A549 (cell line): ENCODE data around the gene MVB12B. TPM values are rescaled to one million over a fixed set of nuclear protein-coding genes. Genes with fewer than 3 reads are reported as not detected.

Experiments
- ATAC-seq, 2 experiments: fragments of 200-7000 bp in 1 of 2; fragments of >200 bp in 1 of 2; cut with Nextera tagmentation in 1 of 2; cut with Tn5 transposase in 1 of 2; 3 replicates each; pipeline versions ENCODE4 v1.8.0 to v1.9.1; 2018 to 2020; ENCODE audit warnings: mild to moderate bottlenecking in 1 of 2, moderate library complexity in 1 of 2
- CTCF ChIA-PET: fragments of 300-600 bp; sonication (Branson Sonifier 250); formaldehyde crosslinking; extraction: SDS; loops from one replicate; lab custom pipeline; 2021; ENCODE audit warnings: antibody characterized with exemption, inconsistent platforms; lab: Yijun Ruan, JAX
- POLR2A ChIA-PET: fragments of 350-600 bp; formaldehyde crosslinking; extraction: SDS; loops from one replicate; lab custom pipeline; 2021; ENCODE audit warnings: antibody characterized with exemption, inconsistent platforms; lab: Yijun Ruan, JAX
- DNase-seq, 2 experiments: peaks; one replicate each; pipeline versions ENCODE4 v3.0.0 to v3.0.0-alpha.2; 2011 to 2016; ENCODE audit warnings: low read depth in 1 of 2, low spot score in 1 of 2
- FAIRE-seq: peaks from 2 replicates; lab custom pipeline; 2011; peaks lifted over from hg19 to GRCh38; lab: Jason Lieb, UNC
- H3K27ac ChIP-seq, 2 experiments: fragments of >200 bp; sonication (Bioruptor Twin); formaldehyde crosslinking; 3 replicates each; pipeline ENCODE4 v1.5.1; 2016 to 2017
- H3K4me1 ChIP-seq: fragments of >200 bp; sonication (Bioruptor Twin); formaldehyde crosslinking; 3 replicates; pipeline ENCODE4 v1.6.1; 2016
- H3K4me2 ChIP-seq: fragments of >200 bp; sonication (Bioruptor Twin); formaldehyde crosslinking; 3 replicates; pipeline ENCODE4 v1.6.1; 2016
- H3K4me3 ChIP-seq: fragments of >200 bp; sonication (Bioruptor Twin); formaldehyde crosslinking; 3 replicates; pipeline ENCODE4 v1.5.1; 2016
- H3K9me3 ChIP-seq: fragments of >200 bp; sonication (Bioruptor Twin); formaldehyde crosslinking; 3 replicates; pipeline ENCODE4 v1.6.1; 2016
- ATOH8 ChIP-seq: fragments of 250-450 bp; sonication (Bioruptor Pico); IDR thresholded peaks from 2 replicates; pipeline ENCODE4 v1.5.0; 2020; ENCODE audit warnings: low read depth, mild to moderate bottlenecking, moderate library complexity
- CBX2 ChIP-seq: fragments of 200-600 bp; sonication (generic); IDR thresholded peaks from 2 replicates; pipeline ENCODE4 v1.6.1; 2016; ENCODE audit warnings: low read depth, mild to moderate bottlenecking, borderline replicate concordance
- CBX8 ChIP-seq: fragments of 200-600 bp; sonication (generic); IDR thresholded peaks from 2 replicates; pipeline ENCODE4 v1.6.1; 2016
- E2F6 ChIP-seq: IDR thresholded peaks from 2 replicates; pipeline ENCODE4 v1.6.1; 2012; ENCODE audit warnings: low read depth, borderline replicate concordance
- EHMT2 ChIP-seq: fragments of 200-600 bp; sonication (generic); IDR thresholded peaks from 2 replicates; pipeline ENCODE4 v1.6.1; 2016; ENCODE audit warnings: antibody characterized with exemption, low read depth, mild to moderate bottlenecking, moderate library complexity
- ELK1 ChIP-seq: fragments of 150-350 bp; IDR thresholded peaks from 2 replicates; pipeline ENCODE4 v1.6.1; 2014; ENCODE audit warnings: low read depth, mild to moderate bottlenecking, low read length
- ESRRA ChIP-seq: fragments of 150-350 bp; IDR thresholded peaks from 2 replicates; pipeline ENCODE4 v1.6.1; 2014; ENCODE audit warnings: mild to moderate bottlenecking, low read length, borderline replicate concordance
- FOSB ChIP-seq: fragments of 250-450 bp; sonication (Bioruptor Pico); IDR thresholded peaks from 2 replicates; pipeline ENCODE4 v1.5.0; 2020; ENCODE audit warnings: mild to moderate bottlenecking, moderate library complexity
- FOXS1 ChIP-seq: fragments of 250-450 bp; sonication (Bioruptor Pico); IDR thresholded peaks from 2 replicates; pipeline ENCODE4 v1.5.0; 2020; ENCODE audit warnings: mild to moderate bottlenecking, moderate library complexity
- GATA3 ChIP-seq: IDR thresholded peaks from 2 replicates; pipeline ENCODE4 v1.6.1; 2012; ENCODE audit warnings: borderline replicate concordance
- JUN ChIP-seq, 2 experiments: fragments of >200 bp; sonication (Bioruptor Twin); formaldehyde crosslinking; IDR thresholded peaks; 2 replicates in 1 of 2; 3 replicates in 1 of 2; pipeline ENCODE4 v1.6.1; 2016 to 2017
- KDM1A ChIP-seq: fragments of 200-600 bp; sonication (generic); IDR thresholded peaks from 2 replicates; pipeline ENCODE4 v1.6.1; 2016; ENCODE audit warnings: low read depth, mild to moderate bottlenecking
- MAFK ChIP-seq: fragments of 450-650 bp; IDR thresholded peaks from 2 replicates; pipeline ENCODE4 v1.6.1; 2014; ENCODE audit not compliant: partially characterized antibody
- MAZ ChIP-seq: fragments of 150-350 bp; IDR thresholded peaks from 2 replicates; pipeline ENCODE4 v1.6.1; 2014; ENCODE audit warnings: antibody characterized with exemption, low read depth, low read length, borderline replicate concordance
- MYC ChIP-seq: IDR thresholded peaks from 2 replicates; pipeline ENCODE4 v1.6.1; 2012; ENCODE audit warnings: mild to moderate bottlenecking, inconsistent platforms, low read length, improper control_type of control experiment, borderline replicate concordance
- NFE2L2 ChIP-seq: fragments of 150-350 bp; conservative IDR thresholded peaks from 2 replicates; pipeline ENCODE4 v1.6.1; 2014; ENCODE audit warnings: low read length
- NR3C1 ChIP-seq: fragments of >200 bp; sonication (Bioruptor Twin); formaldehyde crosslinking; IDR thresholded peaks from 3 replicates; pipeline ENCODE4 v1.6.1; 2017
- PBX3 ChIP-seq: IDR thresholded peaks from 2 replicates; pipeline ENCODE4 v1.6.1; 2012
- PHF8 ChIP-seq: fragments of 200-600 bp; sonication (generic); IDR thresholded peaks from 2 replicates; pipeline ENCODE4 v1.6.1; 2016; ENCODE audit warnings: low read depth, mild to moderate bottlenecking, antibody characterized with exemption, moderate library complexity, borderline replicate concordance
- REST ChIP-seq: fragments of 200-600 bp; sonication (generic); IDR thresholded peaks from 2 replicates; pipeline ENCODE4 v1.6.1; 2016; ENCODE audit warnings: antibody characterized with exemption, mild to moderate bottlenecking, moderate library complexity
- RFX5 ChIP-seq: fragments of 450-650 bp; IDR thresholded peaks from 2 replicates; pipeline ENCODE4 v1.7.1; 2014; ENCODE audit warnings: antibody characterized with exemption, mild to moderate bottlenecking, moderate library complexity
- ZC3H11A ChIP-seq: fragments of 450-650 bp; IDR thresholded peaks from 2 replicates; pipeline ENCODE4 v1.6.1; 2014; ENCODE audit warnings: antibody characterized with exemption, mild to moderate bottlenecking
- ZFP36 ChIP-seq: fragments of 450-650 bp; IDR thresholded peaks from 2 replicates; pipeline ENCODE4 v1.6.1; 2014; ENCODE audit warnings: borderline replicate concordance; ENCODE audit not compliant: partially characterized antibody
- ZNF302 ChIP-seq: fragments of 250-450 bp; sonication (Bioruptor Pico); IDR thresholded peaks from 2 replicates; pipeline ENCODE4 v1.9.0; 2021; ENCODE audit warnings: inconsistent platforms, mild to moderate bottlenecking, moderate library complexity
- WGBS: methylation state at CpG from one replicate; pipeline ENCODE4 v1.1.6; 2017; ENCODE audit errors: missing lambda C conversion rate; 5-methylcytosine and 5-hydroxymethylcytosine counted together
- polyA plus RNA-seq, 4 experiments: library from polyadenylated mRNA; depleted of rRNA in 3 of 4; stranded (reverse); fragments of >200 nt; fragmentation: RNase III in 1 of 4; extraction: RNeasy Plus Mini Kit Qiagen cat#74134 plus additional on column Dnase treatment in 1 of 4; gene quantifications; 2 replicates in 3 of 4; 3 replicates in 1 of 4; pipeline ENCODE4 v1.2.3, GENCODE V29; 2011 to 2017

The MVB12B gene
- polyA plus RNA-seq, 2 of the 4 experiments (the other 2 are of a cell fraction) = 4.6 to 5.9 TPM

- ChIA-PET CTCF (interaction anchor here (0.8 to 2.6 kb wide), 6 partner anchors 10 to 94 kb away, joined by 3 to 14 read pairs (median 8); no protein-coding TSS in a partner anchor), POLR2A (no interaction called here)
- WGBS = 92% methylated on average over 2 of the region's 2 CpGs
- Histone ChIP-seq H3K4me2 (no peak overlapping the region), H3K9me3 (no peaks in the 10 kb centered on the region), H3K4me3 (no peak overlapping the region), H3K4me1 (peaks cover 7% of the 10 kb centered on the region; the same call in 2 of the 3 replicates), H3K27ac (no peak overlapping the region)
- FAIRE-seq (no peak), ATAC-seq (no peak), DNase-seq (no peak)
- TF ChIP-seq E2F6 = no peak
- no peak for TF ChIP-seq PBX3
- TF ChIP-seq ATOH8 (CRISPR knock-in tag) = no peak
- no peak for TF ChIP-seq REST
- no peak for TF ChIP-seq PHF8
- no peak for TF ChIP-seq NR3C1
- TF ChIP-seq ZC3H11A = no peak
- no peak for TF ChIP-seq CBX2
- TF ChIP-seq MAZ = no peak
- TF ChIP-seq CBX8 = no peak
- no peak for TF ChIP-seq ZNF302 (CRISPR knock-in tag)
- TF ChIP-seq FOSB (CRISPR knock-in tag) = no peak
These were observed 136.8 kb downstream of the MVB12B start for GRCh38 chr9:126463426-126463825.

- Histone ChIP-seq H3K4me2 (no peak overlapping the region), H3K27ac (peak overlapping the region in 1 of 2 experiments; percentile 60; a peak in 2 of 6 replicates), H3K4me3 (no peak overlapping the region), H3K4me1 (peaks cover 7% of the 10 kb centered on the region; the same call in 2 of the 3 replicates), H3K9me3 (no peaks in the 10 kb centered on the region)
- ChIA-PET CTCF (interaction anchor here (0.6 to 2.6 kb wide), 10 partner anchors 9 to 883 kb away, joined by 3 to 14 read pairs (median 4); no protein-coding TSS in a partner anchor), POLR2A (no interaction called here)
- WGBS = 85% methylated on average over 11 of the region's 11 CpGs
- DNase-seq = no peak
- TF ChIP-seq KDM1A (no peak), NFE2L2 (peak; percentile 68), MAFK (peak; percentile 72)
- no peak for ATAC-seq
- FAIRE-seq = no peak
These were observed 138.2 kb downstream of the MVB12B start for GRCh38 chr9:126464694-126465441.

- CTCF ChIA-PET = interaction anchor here (2.6 kb wide), 1 partner anchor 7 kb away, joined by 11 read pairs; no protein-coding TSS in a partner anchor
- no peak for ATAC-seq
- TF ChIP-seq RFX5 (no peak), ZFP36 (no peak), GATA3 (no peak), MYC (no peak), EHMT2 (no peak), ELK1 (no peak), FOXS1 (CRISPR knock-in tag) (no peak), JUN (IDR thresholded peaks at IDR 0.05) (no peak), ESRRA (no peak)
These were observed 139.3 kb downstream of the MVB12B start for GRCh38 chr9:126465977-126466376.

More at GRCh38 chr9:126465977-126466376, 139.3 kb downstream of the MVB12B start:
- Histone ChIP-seq H3K4me1 (peaks cover 7% of the 10 kb centered on the region; the same call in 2 of the 3 replicates), H3K4me3 (no peak overlapping the region), H3K27ac (no peak overlapping the region), H3K4me2 (no peak overlapping the region), H3K9me3 (no peaks in the 10 kb centered on the region)
- WGBS = 94% methylated on average over 6 of the region's 6 CpGs
- DNase-seq = no peak
- FAIRE-seq = no peak
- POLR2A ChIA-PET = no interaction called here
